Loucy (cell line): ENCODE measurements around the gene CDCA4.

Experiments used
- H2AFZ ChIP-seq: fragments of 200-600 bp; sonication (generic); 2 replicates; pipeline ENCODE4 v1.6.0; 2016; ENCODE audit warnings: antibody characterized with exemption, mild to moderate bottlenecking, low read length, moderate library complexity
- H3F3A ChIP-seq: fragments of 200-600 bp; 2 replicates; pipeline ENCODE4 v1.6.0; 2016; ENCODE audit warnings: antibody characterized with exemption, low read depth, mild to moderate bottlenecking
- H3K27me3 ChIP-seq: fragments of 200-600 bp; sonication (generic); 2 replicates; pipeline ENCODE4 v1.6.1; 2014; ENCODE audit warnings: low read length, mild to moderate bottlenecking; ENCODE audit not compliant: insufficient read depth, poor library complexity, severe bottlenecking
- H3K36me3 ChIP-seq: fragments of 200-600 bp; sonication (generic); 2 replicates; pipeline ENCODE4 v1.6.1; 2016; ENCODE audit warnings: low read length; ENCODE audit not compliant: insufficient read depth
- H3K4me1 ChIP-seq: fragments of 200-600 bp; sonication (generic); 2 replicates; pipeline ENCODE4 v1.5.1; 2014; ENCODE audit warnings: low read length, mild to moderate bottlenecking; ENCODE audit not compliant: insufficient read depth, poor library complexity, severe bottlenecking
- H3K4me2 ChIP-seq: fragments of 200-600 bp; sonication (generic); 2 replicates; pipeline ENCODE4 v1.6.0; 2014; ENCODE audit warnings: antibody characterized with exemption, low read length, low read depth, mild to moderate bottlenecking; ENCODE audit not compliant: poor library complexity, severe bottlenecking
- H3K4me3 ChIP-seq: fragments of 200-600 bp; sonication (generic); 2 replicates; pipeline ENCODE4 v1.5.1; 2014; ENCODE audit warnings: low read length, mild to moderate bottlenecking, mixed read lengths; ENCODE audit not compliant: poor library complexity, severe bottlenecking
- H3K79me2 ChIP-seq: fragments of 200-600 bp; sonication (generic); 2 replicates; pipeline ENCODE4 v1.6.1; 2014; ENCODE audit warnings: low read length; ENCODE audit not compliant: insufficient read depth
- H3K9ac ChIP-seq: fragments of 200-600 bp; sonication (generic); 2 replicates; pipeline ENCODE4 v1.6.0; 2014; ENCODE audit warnings: mild to moderate bottlenecking, low read depth, low read length, moderate library complexity; ENCODE audit not compliant: poor library complexity, severe bottlenecking
- H3K9me2 ChIP-seq: fragments of 200-600 bp; sonication (generic); replicated peaks from 2 replicates; pipeline ENCODE4 v1.6.1; 2016; ENCODE audit warnings: low read depth, low read length, mixed read lengths
- H3K9me3 ChIP-seq: fragments of 200-600 bp; sonication (generic); 2 replicates; pipeline ENCODE4 v1.6.1; 2014; ENCODE audit warnings: mild to moderate bottlenecking, antibody characterized with exemption, low read length, low read depth; ENCODE audit not compliant: insufficient read depth
- H4K20me1 ChIP-seq: fragments of 200-600 bp; sonication (generic); 2 replicates; pipeline ENCODE4 v1.6.0; 2014; ENCODE audit warnings: antibody characterized with exemption, low read length, mild to moderate bottlenecking; ENCODE audit not compliant: insufficient read depth, poor library complexity, severe bottlenecking
- CTCF ChIP-seq: fragments of 200-600 bp; sonication (generic); conservative IDR thresholded peaks from 2 replicates; pipeline ENCODE4 v1.5.1; 2014; ENCODE audit warnings: mild to moderate bottlenecking, antibody characterized with exemption, low read length
- EZH2phosphoT487 ChIP-seq: fragments of 200-600 bp; IDR thresholded peaks from 2 replicates; pipeline ENCODE4 v1.6.1; 2018; ENCODE audit warnings: antibody characterized with exemption, mild to moderate bottlenecking, moderate library complexity, borderline replicate concordance

CDCA4 gene

DNA sequence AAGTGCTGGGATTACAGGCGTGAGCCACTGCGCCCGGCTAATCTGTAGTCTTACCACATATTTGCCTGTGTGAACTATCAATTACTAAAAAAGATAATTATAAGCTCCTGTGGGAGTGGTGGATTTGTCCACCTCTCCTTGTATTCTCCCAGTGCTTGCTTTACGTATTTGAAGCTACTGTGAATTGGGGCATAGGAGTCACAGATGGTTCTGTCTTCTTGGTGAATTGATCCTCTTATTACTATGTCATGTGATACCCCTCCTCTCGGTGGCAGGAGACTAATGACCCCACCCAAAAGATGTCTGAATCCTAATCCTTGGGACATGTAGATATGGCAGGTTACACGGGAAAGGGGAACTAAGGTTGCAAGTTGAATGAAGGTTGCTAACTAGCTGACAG, 32.5 kb upstream of the CDCA4 start:
- Histone ChIP-seq H3K4me2 (no peak overlapping the region), H3K27me3 (no peaks in the 10 kb centered on the region), H3K4me3 (no peak overlapping the region), H3F3A (no peaks in the 10 kb centered on the region), H3K79me2 (no peaks in the 10 kb centered on the region), H3K9me2 (no peaks in the 10 kb centered on the region), H3K36me3 (no peaks in the 10 kb centered on the region), H3K9me3 (no peaks in the 10 kb centered on the region), H2AFZ (no peak overlapping the region), H4K20me1 (no peaks in the 10 kb centered on the region), H3K4me1 (no peaks in the 10 kb centered on the region), H3K9ac (no peak overlapping the region)
- TF ChIP-seq CTCF (no peak), EZH2phosphoT487 (no peak)

DNA sequence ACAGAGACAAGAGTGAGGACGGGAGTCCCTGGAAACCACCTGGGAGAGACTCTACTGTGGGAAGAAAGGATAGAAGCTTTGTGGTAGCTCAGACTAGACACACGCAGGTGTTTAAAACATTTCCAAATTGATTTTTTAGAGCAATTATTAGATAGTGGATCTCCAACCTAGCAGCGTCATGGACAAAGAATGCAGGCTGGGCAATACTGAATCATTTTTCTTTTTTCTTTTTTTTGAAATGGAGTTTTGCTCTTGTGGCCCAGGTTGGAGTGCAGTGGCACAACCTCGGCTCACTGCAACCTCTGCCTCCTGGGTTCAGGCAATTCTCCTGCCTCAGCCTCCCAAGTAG, 31.2 kb upstream of the CDCA4 start:
- H3K9me3 ChIP-seq: no peaks in the 10 kb centered on the region
- no peaks in the 10 kb centered on the region for H3K9me2 ChIP-seq
- H2AFZ ChIP-seq: no peak overlapping the region
- no peaks in the 10 kb centered on the region for H3K79me2 ChIP-seq
- H3K4me1 ChIP-seq: no peaks in the 10 kb centered on the region
- no peaks in the 10 kb centered on the region for H4K20me1 ChIP-seq
- H3K27me3 ChIP-seq: no peaks in the 10 kb centered on the region
- H3K4me2 ChIP-seq: no peak overlapping the region
- H3K36me3 ChIP-seq: no peaks in the 10 kb centered on the region
- H3K4me3 ChIP-seq: no peak overlapping the region
- TF ChIP-seq EZH2phosphoT487 (no peak), CTCF (no peak)
- H3K9ac ChIP-seq: no peak overlapping the region
- H3F3A ChIP-seq: no peaks in the 10 kb centered on the region

DNA sequence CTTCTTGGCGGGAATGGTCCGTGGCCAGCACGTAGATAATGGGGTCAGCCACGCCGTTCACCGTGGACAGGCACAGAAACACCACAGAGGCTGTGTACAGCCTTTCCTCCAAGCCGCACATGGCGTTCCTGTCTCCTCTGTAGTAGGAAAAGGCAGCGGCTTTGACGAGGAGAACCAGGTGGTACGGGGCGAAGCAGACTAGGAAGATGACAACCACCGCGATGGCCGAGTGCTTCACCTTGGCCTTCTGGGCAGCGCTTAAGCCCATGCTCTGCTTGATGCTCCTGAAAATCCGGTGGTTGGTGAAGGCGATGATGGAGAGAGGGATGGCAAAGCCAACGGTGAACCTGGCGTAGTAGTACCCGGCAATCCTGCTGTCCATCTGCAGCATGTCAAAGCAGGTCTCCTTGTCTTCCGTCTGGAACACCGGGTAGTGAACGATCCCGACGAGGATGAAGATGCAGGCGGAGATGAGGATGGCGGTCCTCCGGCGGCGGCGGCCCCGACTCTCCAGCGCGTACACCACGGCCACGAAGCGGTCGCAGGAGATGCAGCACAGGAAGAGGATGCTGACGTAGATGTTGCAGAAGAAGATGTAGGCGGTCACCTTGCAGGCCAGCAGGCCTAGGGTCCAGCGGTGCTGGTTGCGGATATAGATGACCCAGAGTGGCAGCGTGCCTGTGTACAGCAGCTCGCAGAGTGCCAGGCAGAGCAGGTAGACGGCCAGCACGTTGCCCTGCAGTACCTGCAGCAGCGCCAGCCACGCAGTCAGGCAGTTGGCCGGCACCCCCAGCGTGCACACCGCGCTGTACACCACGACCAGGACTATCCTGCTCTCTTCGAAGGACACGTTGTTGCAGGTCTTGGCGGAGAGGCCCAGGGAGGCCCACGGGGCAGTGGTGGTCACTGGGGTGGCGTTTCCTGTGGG, 30.6 kb upstream of the CDCA4 start:
- no peak overlapping the region for H3K4me3 ChIP-seq
- H3K4me2 ChIP-seq: no peak overlapping the region
- H3F3A ChIP-seq: no peaks in the 10 kb centered on the region
- H3K27me3 ChIP-seq: no peaks in the 10 kb centered on the region
- no peak overlapping the region for H3K9ac ChIP-seq
- no peaks in the 10 kb centered on the region for H3K79me2 ChIP-seq
- H3K9me2 ChIP-seq: no peaks in the 10 kb centered on the region
- no peak overlapping the region for H2AFZ ChIP-seq
- no peaks in the 10 kb centered on the region for H3K36me3 ChIP-seq
- H4K20me1 ChIP-seq: no peaks in the 10 kb centered on the region
- H3K4me1 ChIP-seq: no peaks in the 10 kb centered on the region
- no peak for TF ChIP-seq EZH2phosphoT487
- no peak for TF ChIP-seq CTCF
- no peaks in the 10 kb centered on the region for H3K9me3 ChIP-seq
